PC-9 (cell line): ENCODE measurements around the gene PHF11.

Experiments
- CTCF ChIP-seq: fragments of 200-600 bp; sonication (generic); conservative IDR thresholded peaks from 2 replicates; pipeline ENCODE4 v1.6.1; 2017; ENCODE audit warnings: mixed run types, antibody characterized with exemption, mild to moderate bottlenecking, moderate library complexity
- EZH2 ChIP-seq: fragments of 200-600 bp; sonication (generic); IDR thresholded peaks from 2 replicates; pipeline ENCODE4 v1.8.0; 2017; ENCODE audit warnings: antibody characterized with exemption, low read depth

GRCh38 chr13:49539746-49540145 lies 44.0 kb downstream of the PHF11 start:
- TF ChIP-seq CTCF = no peak
- no peak for TF ChIP-seq EZH2
